Smooth muscle cell (in vitro differentiated cells): Measurements from ENCODE around the gene ELK3. TPM values are rescaled to one million over a fixed set of nuclear protein-coding genes. Genes with fewer than 3 reads are reported as not detected.

Source experiments
- DNase-seq: peaks from one replicate; lab custom pipeline; 2025; ENCODE audit not compliant: unreplicated experiment; lab: John Stamatoyannopoulos, UW
- H2AFZ ChIP-seq: fragments of 200-600 bp; sonication (generic); 2 replicates; pipeline ENCODE4 v1.6.0; 2016; ENCODE audit warnings: antibody characterized with exemption, low read depth, mild to moderate bottlenecking
- H3F3A ChIP-seq: fragments of 200-600 bp; sonication (generic); 2 replicates; pipeline ENCODE4 v1.6.0; 2017; ENCODE audit warnings: antibody characterized with exemption, low read depth
- H3K27ac ChIP-seq: fragments of 200-600 bp; sonication (generic); 2 replicates; pipeline ENCODE4 v1.5.1; 2016; ENCODE audit warnings: low read depth, mild to moderate bottlenecking
- H3K27me3 ChIP-seq: fragments of 200-600 bp; sonication (generic); 2 replicates; pipeline ENCODE4 v1.6.1; 2016; ENCODE audit warnings: low read depth, mild to moderate bottlenecking
- H3K36me3 ChIP-seq: fragments of 200-600 bp; sonication (generic); 2 replicates; pipeline ENCODE4 v1.5.1; 2016; ENCODE audit warnings: low read depth
- H3K4me1 ChIP-seq: fragments of 200-600 bp; sonication (generic); 2 replicates; pipeline ENCODE4 v1.5.1; 2016; ENCODE audit warnings: low read depth
- H3K4me2 ChIP-seq: fragments of 200-600 bp; sonication (generic); 2 replicates; pipeline ENCODE4 v1.6.0; 2016; ENCODE audit warnings: mild to moderate bottlenecking
- H3K4me3 ChIP-seq: fragments of 200-600 bp; sonication (generic); 2 replicates; pipeline ENCODE4 v1.5.1; 2016; ENCODE audit warnings: mild to moderate bottlenecking
- H3K79me2 ChIP-seq: fragments of 200-600 bp; sonication (generic); 2 replicates; pipeline ENCODE4 v1.6.0; 2016; ENCODE audit warnings: low read depth, mild to moderate bottlenecking
- H3K9ac ChIP-seq: fragments of 200-600 bp; sonication (generic); 2 replicates; pipeline ENCODE4 v1.6.0; 2016; ENCODE audit warnings: low read depth
- H3K9me3 ChIP-seq: fragments of 200-600 bp; sonication (generic); replicated peaks from 2 replicates; pipeline ENCODE4 v1.5.1; 2016; ENCODE audit warnings: low read depth
- H4K20me1 ChIP-seq: fragments of 200-600 bp; sonication (generic); 2 replicates; pipeline ENCODE4 v1.6.0; 2016; ENCODE audit warnings: low read depth
- WGBS: methylation state at CpG from one replicate; pipeline ENCODE4 v1.1.7; 2016; ENCODE audit warnings: low lambda C conversion rate; 5-methylcytosine and 5-hydroxymethylcytosine counted together
- polyA plus RNA-seq: library from polyadenylated mRNA; unstranded; fragments of >200 nt; fragmentation: Nextera tagmentation; extraction: Ambion mirVana; gene quantifications from 2 replicates; pipeline ENCODE4 v1.2.1, GENCODE V29; 2016
- total RNA-seq: library from RNA; depleted of rRNA; stranded (reverse); fragments of >200 nt; gene quantifications from 2 replicates; pipeline ENCODE4 v1.2.3, GENCODE V29; 2014
- TF ChIP-seq, protein P1 (sequence below): fragments of 200-600 bp; sonication (generic); IDR thresholded peaks from 2 replicates; pipeline ENCODE4 v1.5.1; 2017; ENCODE audit warnings: borderline replicate concordance, mild to moderate bottlenecking, antibody characterized with exemption; ENCODE audit not compliant: insufficient read depth, poor library complexity, severe bottlenecking

The ELK3 gene
- total and polyA plus RNA-seq, 2 experiments from 2014 or later, result 43.1 to 44.3 TPM

DNA sequence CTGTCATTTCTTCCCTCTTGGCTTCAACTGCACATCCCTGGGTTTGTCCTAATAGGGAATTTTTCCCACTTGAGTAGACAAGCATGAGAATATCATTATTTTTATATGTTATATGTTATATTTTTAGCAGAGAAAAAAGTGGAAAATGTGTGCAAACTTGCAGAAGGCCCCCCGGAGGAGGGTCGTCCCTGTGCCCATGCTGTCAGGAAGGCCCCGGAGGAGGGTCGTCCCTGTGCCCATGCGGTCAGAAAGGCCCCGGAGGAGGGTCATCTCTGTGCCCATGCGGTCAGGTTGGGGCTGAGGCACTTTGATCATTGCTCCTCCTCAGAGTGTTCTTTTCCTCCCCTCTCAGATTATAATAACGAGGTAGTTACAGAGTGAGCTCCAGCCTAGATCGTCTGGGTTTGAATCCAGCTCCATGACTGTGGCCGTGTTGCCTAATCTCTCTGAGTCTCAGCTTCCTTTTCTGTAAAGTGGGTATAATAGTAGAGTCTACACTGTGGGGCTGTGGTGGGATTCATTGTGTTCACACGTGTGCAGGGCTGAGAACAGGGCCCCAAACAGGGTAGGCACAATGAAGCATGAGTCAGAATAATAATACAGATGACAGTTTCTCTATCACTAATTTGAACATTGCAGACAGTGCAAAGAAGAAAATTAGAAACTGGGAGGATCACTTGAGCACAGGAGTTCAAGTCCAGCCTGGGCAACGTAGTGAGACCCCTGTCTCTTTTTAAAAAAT is 33.4 kb downstream of the ELK3 start:
- Histone ChIP-seq H3K4me1 (peaks cover 4% of the 10 kb centered on the region), H3K4me2 (no peak overlapping the region), H3K27ac (no peak overlapping the region), H3K79me2 (peaks cover 64% of the 10 kb centered on the region), H3K4me3 (no peak overlapping the region), H2AFZ (no peak overlapping the region), H3K9ac (no peak overlapping the region), H3F3A (no peaks in the 10 kb centered on the region), H3K27me3 (no peaks in the 10 kb centered on the region), H3K36me3 (no peaks in the 10 kb centered on the region), H3K9me3 (no peaks in the 10 kb centered on the region), H4K20me1 (peaks cover 98% of the 10 kb centered on the region)
- no peak for DNase-seq
- 85% methylated on average over 12 of the region's 12 CpGs for WGBS
- TF ChIP-seq, protein P1, sequence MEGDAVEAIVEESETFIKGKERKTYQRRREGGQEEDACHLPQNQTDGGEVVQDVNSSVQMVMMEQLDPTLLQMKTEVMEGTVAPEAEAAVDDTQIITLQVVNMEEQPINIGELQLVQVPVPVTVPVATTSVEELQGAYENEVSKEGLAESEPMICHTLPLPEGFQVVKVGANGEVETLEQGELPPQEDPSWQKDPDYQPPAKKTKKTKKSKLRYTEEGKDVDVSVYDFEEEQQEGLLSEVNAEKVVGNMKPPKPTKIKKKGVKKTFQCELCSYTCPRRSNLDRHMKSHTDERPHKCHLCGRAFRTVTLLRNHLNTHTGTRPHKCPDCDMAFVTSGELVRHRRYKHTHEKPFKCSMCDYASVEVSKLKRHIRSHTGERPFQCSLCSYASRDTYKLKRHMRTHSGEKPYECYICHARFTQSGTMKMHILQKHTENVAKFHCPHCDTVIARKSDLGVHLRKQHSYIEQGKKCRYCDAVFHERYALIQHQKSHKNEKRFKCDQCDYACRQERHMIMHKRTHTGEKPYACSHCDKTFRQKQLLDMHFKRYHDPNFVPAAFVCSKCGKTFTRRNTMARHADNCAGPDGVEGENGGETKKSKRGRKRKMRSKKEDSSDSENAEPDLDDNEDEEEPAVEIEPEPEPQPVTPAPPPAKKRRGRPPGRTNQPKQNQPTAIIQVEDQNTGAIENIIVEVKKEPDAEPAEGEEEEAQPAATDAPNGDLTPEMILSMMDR, result no peak

- TF ChIP-seq, protein P1, result no peak
- no peaks in the 10 kb centered on the region for H3F3A ChIP-seq
- H3K4me2 ChIP-seq, result no peak overlapping the region
- no peak overlapping the region for H3K27ac ChIP-seq
- H3K36me3 ChIP-seq, result no peaks in the 10 kb centered on the region
- H3K9ac ChIP-seq, result no peak overlapping the region
- DNase-seq, result no peak
- H3K27me3 ChIP-seq, result no peaks in the 10 kb centered on the region
- peaks cover 64% of the 10 kb centered on the region for H3K79me2 ChIP-seq
- H3K4me1 ChIP-seq, result peaks cover 4% of the 10 kb centered on the region
- peaks cover 97% of the 10 kb centered on the region for H4K20me1 ChIP-seq
- H3K4me3 ChIP-seq, result no peak overlapping the region
- H2AFZ ChIP-seq, result no peak overlapping the region
- 84% methylated on average over 12 of the region's 12 CpGs for WGBS
- H3K9me3 ChIP-seq, result no peaks in the 10 kb centered on the region
These were observed 34.5 kb downstream of the ELK3 start for GRCh38 chr12:96228566-96229248.

GRCh38 chr12:96230646-96231045 is 36.5 kb downstream of the ELK3 start:
- no peak overlapping the region for H3K4me2 ChIP-seq
- WGBS, result 93% methylated on average over 13 of the region's 13 CpGs
- H4K20me1 ChIP-seq, result peaks cover 98% of the 10 kb centered on the region
- no peak overlapping the region for H3K27ac ChIP-seq
- no peaks in the 10 kb centered on the region for H3K36me3 ChIP-seq
- H3K9me3 ChIP-seq, result no peaks in the 10 kb centered on the region
- no peaks in the 10 kb centered on the region for H3K27me3 ChIP-seq
- H3K4me1 ChIP-seq, result no peaks in the 10 kb centered on the region
- H3K9ac ChIP-seq, result no peak overlapping the region
- no peak for DNase-seq
- no peak overlapping the region for H2AFZ ChIP-seq
- no peaks in the 10 kb centered on the region for H3F3A ChIP-seq
- H3K79me2 ChIP-seq, result peaks cover 64% of the 10 kb centered on the region
- TF ChIP-seq, protein P1, result no peak
- H3K4me3 ChIP-seq, result no peak overlapping the region
